ENCODE results near the gene NANOGP8.

Gene NANOGP8

GRCh38 chr15:35080226-35080625 lies 4.9 kb downstream of the NANOGP8 start:
- H3K4me3 Mint-ChIP-seq: no peak overlapping the region
- no peaks in the 10 kb centered on the region for H3K4me1 Mint-ChIP-seq
- H3K9me3 Mint-ChIP-seq: no peaks in the 10 kb centered on the region
- H3K36me3 Mint-ChIP-seq: no peaks in the 10 kb centered on the region
- no peak overlapping the region for H3K27ac Mint-ChIP-seq
- no peaks in the 10 kb centered on the region for H3K27me3 Mint-ChIP-seq

DNA sequence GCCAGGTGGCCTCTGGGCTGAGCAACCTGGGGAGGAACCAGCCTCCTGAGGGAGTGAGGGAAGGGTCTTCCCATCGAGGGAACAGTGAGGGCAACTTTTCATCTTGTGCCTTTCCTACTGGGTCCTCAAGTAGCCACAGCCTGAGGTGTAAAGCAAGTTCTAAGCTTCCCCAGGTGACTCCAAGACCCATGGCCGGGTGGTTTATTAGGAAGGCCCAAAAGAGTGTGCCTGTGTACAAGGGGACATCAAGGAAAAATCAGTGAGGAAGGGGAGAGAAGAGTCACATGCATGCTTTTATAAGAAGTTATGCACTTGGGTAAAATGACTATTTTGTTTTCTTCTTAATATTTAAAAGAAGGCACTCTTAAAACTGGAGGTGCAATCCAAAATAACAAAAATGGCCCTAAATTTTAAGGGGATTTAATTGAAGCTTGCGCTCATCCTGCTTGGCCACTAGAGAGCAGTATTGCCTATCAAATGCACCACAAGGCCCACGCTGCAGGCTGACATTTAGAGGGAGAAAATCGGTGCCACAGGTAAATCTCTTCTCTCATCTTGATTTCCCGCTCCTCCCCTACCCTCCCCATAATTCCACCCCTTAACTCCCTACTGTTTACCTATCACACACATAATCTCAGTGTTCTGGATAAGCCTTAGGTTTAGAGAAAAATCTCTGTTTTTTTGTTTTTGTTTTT lies 6.7 kb downstream of the NANOGP8 start:
- no peak overlapping the region for H3K4me3 Mint-ChIP-seq

GRCh38 chr15:35071106-35071505 lies 14.0 kb downstream of the NANOGP8 start:
- Mint-ChIP-seq H3K27ac (no peak overlapping the region), H3K27me3 (no peaks in the 10 kb centered on the region), H3K4me3 (no peak overlapping the region), H3K36me3 (no peaks in the 10 kb centered on the region), H3K4me1 (no peaks in the 10 kb centered on the region), H3K9me3 (no peaks in the 10 kb centered on the region)

More for the DNA sequence above, 6.7 kb downstream of the NANOGP8 start:
- no peaks in the 10 kb centered on the region for H3K27me3 Mint-ChIP-seq
- H3K9me3 Mint-ChIP-seq: no peaks in the 10 kb centered on the region
- H3K4me1 Mint-ChIP-seq: no peaks in the 10 kb centered on the region
- no peak overlapping the region for H3K27ac Mint-ChIP-seq
- H3K36me3 Mint-ChIP-seq: no peaks in the 10 kb centered on the region

- no peak overlapping the region for H3K27ac Mint-ChIP-seq
- no peaks in the 10 kb centered on the region for H3K27me3 Mint-ChIP-seq
- no peaks in the 10 kb centered on the region for H3K36me3 Mint-ChIP-seq
- no peaks in the 10 kb centered on the region for H3K9me3 Mint-ChIP-seq
- H3K4me1 Mint-ChIP-seq: no peaks in the 10 kb centered on the region
- H3K4me3 Mint-ChIP-seq: no peak overlapping the region
These were observed 16.1 kb downstream of the NANOGP8 start for GRCh38 chr15:35068846-35069475.

GRCh38 chr15:35067496-35068347 lies 17.4 kb downstream of the NANOGP8 start:
- Mint-ChIP-seq H3K4me3 (no peak overlapping the region), H3K4me1 (no peaks in the 10 kb centered on the region)

GRCh38 chr15:35066094-35066493 lies 19.0 kb downstream of the NANOGP8 start:
- H3K27me3 Mint-ChIP-seq: no peaks in the 10 kb centered on the region
- H3K36me3 Mint-ChIP-seq: no peaks in the 10 kb centered on the region
- H3K27ac Mint-ChIP-seq: no peak overlapping the region
- H3K4me3 Mint-ChIP-seq: no peak overlapping the region
- no peaks in the 10 kb centered on the region for H3K9me3 Mint-ChIP-seq
- no peaks in the 10 kb centered on the region for H3K4me1 Mint-ChIP-seq

More at GRCh38 chr15:35067496-35068347, 17.4 kb downstream of the NANOGP8 start:
- H3K36me3 Mint-ChIP-seq: no peaks in the 10 kb centered on the region
- H3K27ac Mint-ChIP-seq: no peak overlapping the region
- no peaks in the 10 kb centered on the region for H3K9me3 Mint-ChIP-seq
- no peaks in the 10 kb centered on the region for H3K27me3 Mint-ChIP-seq

DNA sequence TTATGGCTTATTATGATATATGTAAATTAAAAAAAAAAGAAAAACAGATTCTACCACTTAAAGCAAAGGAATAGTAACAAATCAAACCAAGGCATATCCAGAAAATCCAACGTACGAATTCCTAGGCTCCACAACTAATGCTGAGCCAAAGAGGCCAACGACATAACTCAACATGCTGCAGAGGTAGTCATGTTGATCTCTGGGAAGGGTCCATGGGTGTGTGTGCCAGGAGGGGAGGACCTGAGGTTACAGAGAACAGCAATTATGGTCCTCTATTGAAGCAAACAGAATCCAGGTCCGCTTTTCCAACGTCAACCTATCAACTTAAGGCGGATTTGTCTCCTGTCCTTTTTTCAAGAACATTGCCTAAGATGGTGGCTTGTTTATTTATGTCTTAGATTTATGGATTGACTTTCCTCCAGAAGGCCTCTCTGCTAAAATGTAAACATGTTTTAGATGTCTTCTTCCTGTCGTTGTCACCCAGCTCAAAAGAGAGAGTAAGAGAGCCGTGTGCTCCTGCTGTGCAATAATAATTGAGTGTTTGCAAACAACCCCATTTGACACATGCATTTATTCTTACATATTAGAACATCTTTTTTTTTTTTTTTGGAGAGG lies 20.4 kb downstream of the NANOGP8 start:
- Mint-ChIP-seq H3K4me1 (no peaks in the 10 kb centered on the region), H3K27ac (no peak overlapping the region), H3K36me3 (no peaks in the 10 kb centered on the region), H3K4me3 (no peak overlapping the region), H3K27me3 (no peaks in the 10 kb centered on the region), H3K9me3 (no peaks in the 10 kb centered on the region)

DNA sequence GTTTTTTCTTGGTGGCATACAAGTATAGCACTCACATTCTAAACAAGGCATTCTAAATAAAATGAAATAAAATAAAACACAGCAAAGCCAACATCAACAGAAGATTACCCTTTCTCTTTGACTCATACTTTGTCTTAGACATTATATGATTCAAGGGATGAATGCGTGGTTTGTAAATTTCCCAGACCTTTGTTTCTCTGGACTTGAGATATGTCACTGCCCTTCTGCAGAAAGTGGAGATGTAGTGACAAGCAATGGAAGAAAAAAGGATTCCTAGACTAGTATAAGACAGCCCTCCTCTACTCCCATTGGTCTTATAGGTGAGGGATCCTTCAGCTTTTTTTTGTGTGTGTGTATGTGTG lies 22.4 kb downstream of the NANOGP8 start:
- H3K4me3 Mint-ChIP-seq: no peak overlapping the region
- no peaks in the 10 kb centered on the region for H3K4me1 Mint-ChIP-seq
- H3K27me3 Mint-ChIP-seq: peaks cover 1% of the 10 kb centered on the region
- no peaks in the 10 kb centered on the region for H3K9me3 Mint-ChIP-seq
- no peaks in the 10 kb centered on the region for H3K36me3 Mint-ChIP-seq
- no peak overlapping the region for H3K27ac Mint-ChIP-seq

- no peaks in the 10 kb centered on the region for H3K36me3 Mint-ChIP-seq
These were observed 23.0 kb downstream of the NANOGP8 start for GRCh38 chr15:35061825-35062737.

DNA sequence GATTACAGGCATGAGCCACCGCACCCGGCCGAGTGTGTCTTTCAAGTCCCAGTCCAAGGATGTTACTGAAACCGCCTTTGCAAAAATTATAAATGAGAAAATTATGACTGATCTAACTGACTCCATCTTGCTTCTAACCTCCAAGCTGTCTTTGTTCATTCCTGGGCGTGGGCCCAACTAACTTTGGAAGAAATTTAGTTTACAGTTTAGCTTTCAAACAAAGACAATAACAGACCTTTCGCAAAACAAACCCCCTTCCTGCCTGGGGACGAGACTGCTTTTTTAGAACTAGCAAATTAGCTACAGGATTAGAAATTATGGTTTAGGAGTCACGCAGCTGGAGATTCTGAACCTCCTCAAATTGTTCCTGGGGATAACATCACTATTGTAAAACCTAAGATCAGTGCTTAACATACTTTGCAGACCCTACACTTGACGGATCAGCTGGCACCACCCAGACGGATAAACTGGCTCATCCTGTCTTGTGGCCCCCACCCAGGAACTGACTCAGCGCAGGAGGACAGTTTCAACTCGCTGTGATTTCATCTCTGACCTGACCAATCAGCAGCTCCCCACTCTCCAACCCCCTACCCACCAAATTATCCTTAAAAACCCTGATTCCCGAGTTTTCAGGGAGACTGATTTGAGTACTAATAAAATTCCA lies 23.8 kb downstream of the NANOGP8 start:
- no peak overlapping the region for H3K27ac Mint-ChIP-seq
- H3K36me3 Mint-ChIP-seq: no peaks in the 10 kb centered on the region
- peaks cover 1% of the 10 kb centered on the region for H3K27me3 Mint-ChIP-seq
- no peaks in the 10 kb centered on the region for H3K9me3 Mint-ChIP-seq
- H3K4me3 Mint-ChIP-seq: no peak overlapping the region
- H3K4me1 Mint-ChIP-seq: no peaks in the 10 kb centered on the region

More at GRCh38 chr15:35061825-35062737, 23.0 kb downstream of the NANOGP8 start:
- H3K4me3 Mint-ChIP-seq: no peak overlapping the region
- H3K9me3 Mint-ChIP-seq: no peaks in the 10 kb centered on the region
- H3K27me3 Mint-ChIP-seq: peaks cover 1% of the 10 kb centered on the region
- H3K4me1 Mint-ChIP-seq: no peaks in the 10 kb centered on the region
- no peak overlapping the region for H3K27ac Mint-ChIP-seq

- H3K9me3 Mint-ChIP-seq: no peaks in the 10 kb centered on the region
- H3K4me3 Mint-ChIP-seq: no peak overlapping the region
- peaks cover 1% of the 10 kb centered on the region for H3K27me3 Mint-ChIP-seq
- H3K27ac Mint-ChIP-seq: no peak overlapping the region
- H3K4me1 Mint-ChIP-seq: no peaks in the 10 kb centered on the region
- H3K36me3 Mint-ChIP-seq: no peaks in the 10 kb centered on the region
These were observed 24.5 kb downstream of the NANOGP8 start for GRCh38 chr15:35060591-35060990.

GRCh38 chr15:35058534-35059054 lies 26.5 kb downstream of the NANOGP8 start:
- Mint-ChIP-seq H3K27me3 (peaks cover 1% of the 10 kb centered on the region), H3K36me3 (no peaks in the 10 kb centered on the region), H3K9me3 (no peaks in the 10 kb centered on the region), H3K4me1 (no peaks in the 10 kb centered on the region), H3K27ac (no peak overlapping the region), H3K4me3 (no peak overlapping the region)

- no peaks in the 10 kb centered on the region for H3K36me3 Mint-ChIP-seq
- H3K4me3 Mint-ChIP-seq: no peak overlapping the region
- H3K9me3 Mint-ChIP-seq: no peaks in the 10 kb centered on the region
- H3K4me1 Mint-ChIP-seq: no peaks in the 10 kb centered on the region
- no peak overlapping the region for H3K27ac Mint-ChIP-seq
- peaks cover 3% of the 10 kb centered on the region for H3K27me3 Mint-ChIP-seq
These were observed 29.5 kb downstream of the NANOGP8 start for GRCh38 chr15:35055416-35056105.

GRCh38 chr15:35054380-35054779 lies 30.7 kb downstream of the NANOGP8 start:
- H3K27me3 Mint-ChIP-seq: peaks cover 3% of the 10 kb centered on the region
- no peak overlapping the region for H3K27ac Mint-ChIP-seq
- no peaks in the 10 kb centered on the region for H3K36me3 Mint-ChIP-seq
- no peaks in the 10 kb centered on the region for H3K9me3 Mint-ChIP-seq
- no peak overlapping the region for H3K4me3 Mint-ChIP-seq
- H3K4me1 Mint-ChIP-seq: no peaks in the 10 kb centered on the region
